WTC11 (cell line): ENCODE data around the gene ANKZF1. TPM values are rescaled to one million over a fixed set of nuclear protein-coding genes. Genes with fewer than 3 reads are reported as not detected.

Experiments used
- ATAC-seq: fragments of 200-7000 bp; cut with Tn5 transposase; 2 replicates; pipeline ENCODE4 v1.10.0; 2021; ENCODE audit warnings: mild to moderate bottlenecking, moderate library complexity
- CTCF ChIA-PET: fragments of 300-600 bp; sonication (Branson Sonifier 250); formaldehyde crosslinking; loops from one replicate; lab custom pipeline; 2021; ENCODE audit warnings: antibody characterized with exemption; lab: Charles Lee
- POLR2A ChIA-PET: fragments of 350-600 bp; sonication (Branson Sonifier 250); formaldehyde crosslinking; loops from one replicate; lab custom pipeline; 2021; ENCODE audit warnings: antibody characterized with exemption; lab: Charles Lee
- DNase-seq: peaks from one replicate; pipeline ENCODE4 v3.0.0; 2021; ENCODE audit warnings: low spot score
- H3K27ac Mint-ChIP-seq: 2 replicates; pipeline ENCODE4 v1.8.0; 2021; ENCODE audit warnings: mixed read lengths
- H3K27me3 Mint-ChIP-seq: 2 replicates; pipeline ENCODE4 v1.8.0; 2021; ENCODE audit warnings: low read depth, mild to moderate bottlenecking, moderate library complexity, mixed read lengths
- H3K36me3 Mint-ChIP-seq: 2 replicates; pipeline ENCODE4 v1.8.0; 2021; ENCODE audit warnings: mixed read lengths
- H3K4me1 Mint-ChIP-seq: 2 replicates; pipeline ENCODE4 v1.8.0; 2022; ENCODE audit warnings: mixed read lengths
- H3K4me3 Mint-ChIP-seq: 2 replicates; pipeline ENCODE4 v1.8.0; 2021; ENCODE audit warnings: mild to moderate bottlenecking, moderate library complexity, mixed read lengths
- H3K9me3 Mint-ChIP-seq: 2 replicates; pipeline ENCODE4 v1.8.0; 2021; ENCODE audit warnings: mixed read lengths
- ATF1 ChIP-seq: sonication (generic); formaldehyde crosslinking; IDR thresholded peaks from 2 replicates; pipeline ENCODE4 v1.8.1; 2023; ENCODE audit warnings: mild to moderate bottlenecking, moderate library complexity, missing genetic modification reagents
- CREB1 ChIP-seq: sonication (generic); formaldehyde crosslinking; IDR thresholded peaks from 2 replicates; pipeline ENCODE4 v1.8.0; 2023; ENCODE audit warnings: mild to moderate bottlenecking, missing genetic modification reagents
- ELF4 ChIP-seq: sonication (generic); formaldehyde crosslinking; IDR thresholded peaks from 2 replicates; pipeline ENCODE4 v1.8.1; 2022; ENCODE audit warnings: low read depth, mild to moderate bottlenecking, moderate library complexity, missing genetic modification reagents
- ETV6 ChIP-seq: sonication (generic); formaldehyde crosslinking; IDR thresholded peaks from 2 replicates; pipeline ENCODE4 v1.8.1; 2022; ENCODE audit warnings: mild to moderate bottlenecking, missing genetic modification reagents
- GABPB1 ChIP-seq: sonication (generic); formaldehyde crosslinking; IDR thresholded peaks from 2 replicates; pipeline ENCODE4 v1.8.1; 2023; ENCODE audit warnings: mild to moderate bottlenecking, missing genetic modification reagents
- KAT7 ChIP-seq: sonication (generic); formaldehyde crosslinking; IDR thresholded peaks from 2 replicates; pipeline ENCODE4 v1.8.1; 2023; ENCODE audit warnings: missing genetic modification reagents, mild to moderate bottlenecking, borderline replicate concordance
- NFATC4 ChIP-seq: fragments of 250-450 bp; sonication (Bioruptor Pico); IDR thresholded peaks from 2 replicates; pipeline ENCODE4 v1.9.0; 2021; ENCODE audit warnings: mild to moderate bottlenecking
- NFE2L1 ChIP-seq: sonication (generic); formaldehyde crosslinking; IDR thresholded peaks from 2 replicates; pipeline ENCODE4 v1.8.1; 2023; ENCODE audit warnings: missing genetic modification reagents
- NFYB ChIP-seq: sonication (generic); formaldehyde crosslinking; conservative IDR thresholded peaks from 2 replicates; pipeline ENCODE4 v1.8.0; 2022; ENCODE audit warnings: low read depth, missing genetic modification reagents
- NR1H2 ChIP-seq: sonication (generic); formaldehyde crosslinking; IDR thresholded peaks from 2 replicates; pipeline ENCODE4 v1.9.0; 2021; ENCODE audit warnings: mild to moderate bottlenecking, moderate library complexity, missing genetic modification reagents
- NR2C2 ChIP-seq: sonication (generic); formaldehyde crosslinking; IDR thresholded peaks from 2 replicates; pipeline ENCODE4 v1.8.0; 2022; ENCODE audit warnings: mild to moderate bottlenecking, missing genetic modification reagents
- RORB ChIP-seq: fragments of 250-450 bp; sonication (Bioruptor Pico); IDR thresholded peaks from 2 replicates; pipeline ENCODE4 v1.9.0; 2021; ENCODE audit warnings: mild to moderate bottlenecking
- SMAD3 ChIP-seq: sonication (generic); formaldehyde crosslinking; IDR thresholded peaks from 2 replicates; pipeline ENCODE4 v1.8.0; 2022; ENCODE audit warnings: missing genetic modification reagents, mild to moderate bottlenecking, borderline replicate concordance
- ZBTB21 ChIP-seq: sonication (generic); formaldehyde crosslinking; IDR thresholded peaks from 2 replicates; pipeline ENCODE4 v1.8.1; 2023; ENCODE audit warnings: mild to moderate bottlenecking, missing genetic modification reagents, borderline replicate concordance
- ZNF219 ChIP-seq: sonication (generic); formaldehyde crosslinking; IDR thresholded peaks from 2 replicates; pipeline ENCODE4 v1.8.0; 2023; ENCODE audit warnings: missing genetic modification reagents, mild to moderate bottlenecking, borderline replicate concordance
- ZNF232 ChIP-seq: sonication (generic); formaldehyde crosslinking; IDR thresholded peaks from 2 replicates; pipeline ENCODE4 v1.8.0; 2022; ENCODE audit warnings: mild to moderate bottlenecking, missing genetic modification reagents
- ZNF317 ChIP-seq: sonication (generic); formaldehyde crosslinking; IDR thresholded peaks from 2 replicates; pipeline ENCODE4 v1.8.1; 2023; ENCODE audit warnings: low read depth, mild to moderate bottlenecking, moderate library complexity, missing genetic modification reagents, borderline replicate concordance
- ZNF416 ChIP-seq: fragments of 250-450 bp; sonication (Bioruptor Pico); IDR thresholded peaks from 2 replicates; pipeline ENCODE4 v1.9.0; 2021; ENCODE audit warnings: mild to moderate bottlenecking, inconsistent platforms
- total RNA-seq: library from RNA; stranded (reverse); gene quantifications from 3 replicates; pipeline ENCODE4 v1.2.3, GENCODE V29; 2021
- TF ChIP-seq, protein P1 (sequence below): sonication (generic); formaldehyde crosslinking; IDR thresholded peaks from 2 replicates; pipeline ENCODE4 v1.8.1; 2022; ENCODE audit warnings: low read depth, missing genetic modification reagents, borderline replicate concordance
- TF ChIP-seq, protein P2 (sequence below): sonication (generic); formaldehyde crosslinking; IDR thresholded peaks from 2 replicates; pipeline ENCODE4 v1.8.1; 2023; ENCODE audit warnings: mild to moderate bottlenecking, missing genetic modification reagents
- TF ChIP-seq, protein P3 (sequence below): sonication (generic); formaldehyde crosslinking; conservative IDR thresholded peaks from 2 replicates; pipeline ENCODE4 v1.8.1; 2022; ENCODE audit warnings: mild to moderate bottlenecking, missing genetic modification reagents
- TF ChIP-seq, protein P4 (sequence below): sonication (generic); formaldehyde crosslinking; IDR thresholded peaks from 2 replicates; pipeline ENCODE4 v1.8.1; 2023; ENCODE audit warnings: mild to moderate bottlenecking, missing genetic modification reagents, moderate library complexity
- TF ChIP-seq, protein P5 (sequence below): sonication (generic); formaldehyde crosslinking; IDR thresholded peaks from 2 replicates; pipeline ENCODE4 v1.8.0; 2023; ENCODE audit warnings: missing genetic modification reagents
- TF ChIP-seq, protein P6 (sequence below): sonication (generic); formaldehyde crosslinking; IDR thresholded peaks from 2 replicates; pipeline ENCODE4 v1.8.0; 2023; ENCODE audit warnings: mild to moderate bottlenecking, missing genetic modification reagents

Gene ANKZF1
- total RNA-seq, 1 experiment from 2014 or later, result 70.4 TPM

DNA sequence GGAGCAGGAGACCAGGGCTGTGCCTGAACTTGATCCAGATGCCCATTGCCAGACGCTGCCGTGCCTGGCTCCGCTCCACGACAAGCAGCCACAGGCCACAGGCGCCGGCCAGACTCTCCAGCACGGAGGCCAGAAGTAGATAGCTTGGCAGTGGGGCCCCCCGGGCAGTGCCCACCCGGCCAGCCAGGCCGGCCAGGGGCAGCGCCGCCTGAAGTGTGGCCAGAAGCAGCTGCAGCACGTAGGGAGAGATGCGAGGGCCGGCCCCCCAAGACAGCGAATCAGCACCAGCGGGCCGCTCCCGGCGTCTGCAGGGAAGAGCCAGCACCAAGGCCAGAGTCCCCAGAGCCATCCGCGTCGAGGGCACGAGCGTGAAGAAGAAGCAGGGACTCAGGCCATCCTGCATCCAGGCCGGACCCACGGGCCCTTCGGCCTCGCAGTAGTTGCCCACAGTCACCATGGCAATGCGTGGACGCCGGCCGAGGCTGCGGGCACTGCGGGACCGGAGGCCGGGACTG, 11.3 kb upstream of the ANKZF1 start (continued):
- TF ChIP-seq ELF4 (0 out of 2 replicates have a peak, but pooled peaks have one; percentile 2), ZNF317 (0 out of 2 replicates have a peak, but pooled peaks have one; percentile 9), NFATC4 (CRISPR knock-in tag) (no peak), SMAD3 (CRISPR knock-in tag) (no peak)
- TF ChIP-seq, protein P1, sequence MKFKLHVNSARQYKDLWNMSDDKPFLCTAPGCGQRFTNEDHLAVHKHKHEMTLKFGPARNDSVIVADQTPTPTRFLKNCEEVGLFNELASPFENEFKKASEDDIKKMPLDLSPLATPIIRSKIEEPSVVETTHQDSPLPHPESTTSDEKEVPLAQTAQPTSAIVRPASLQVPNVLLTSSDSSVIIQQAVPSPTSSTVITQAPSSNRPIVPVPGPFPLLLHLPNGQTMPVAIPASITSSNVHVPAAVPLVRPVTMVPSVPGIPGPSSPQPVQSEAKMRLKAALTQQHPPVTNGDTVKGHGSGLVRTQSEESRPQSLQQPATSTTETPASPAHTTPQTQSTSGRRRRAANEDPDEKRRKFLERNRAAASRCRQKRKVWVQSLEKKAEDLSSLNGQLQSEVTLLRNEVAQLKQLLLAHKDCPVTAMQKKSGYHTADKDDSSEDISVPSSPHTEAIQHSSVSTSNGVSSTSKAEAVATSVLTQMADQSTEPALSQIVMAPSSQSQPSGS, result peak; percentile 41; the same call in 1 of the 2 replicates
- TF ChIP-seq, protein P2, sequence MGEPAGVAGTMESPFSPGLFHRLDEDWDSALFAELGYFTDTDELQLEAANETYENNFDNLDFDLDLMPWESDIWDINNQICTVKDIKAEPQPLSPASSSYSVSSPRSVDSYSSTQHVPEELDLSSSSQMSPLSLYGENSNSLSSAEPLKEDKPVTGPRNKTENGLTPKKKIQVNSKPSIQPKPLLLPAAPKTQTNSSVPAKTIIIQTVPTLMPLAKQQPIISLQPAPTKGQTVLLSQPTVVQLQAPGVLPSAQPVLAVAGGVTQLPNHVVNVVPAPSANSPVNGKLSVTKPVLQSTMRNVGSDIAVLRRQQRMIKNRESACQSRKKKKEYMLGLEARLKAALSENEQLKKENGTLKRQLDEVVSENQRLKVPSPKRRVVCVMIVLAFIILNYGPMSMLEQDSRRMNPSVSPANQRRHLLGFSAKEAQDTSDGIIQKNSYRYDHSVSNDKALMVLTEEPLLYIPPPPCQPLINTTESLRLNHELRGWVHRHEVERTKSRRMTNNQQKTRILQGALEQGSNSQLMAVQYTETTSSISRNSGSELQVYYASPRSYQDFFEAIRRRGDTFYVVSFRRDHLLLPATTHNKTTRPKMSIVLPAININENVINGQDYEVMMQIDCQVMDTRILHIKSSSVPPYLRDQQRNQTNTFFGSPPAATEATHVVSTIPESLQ, result no peak

DNA sequence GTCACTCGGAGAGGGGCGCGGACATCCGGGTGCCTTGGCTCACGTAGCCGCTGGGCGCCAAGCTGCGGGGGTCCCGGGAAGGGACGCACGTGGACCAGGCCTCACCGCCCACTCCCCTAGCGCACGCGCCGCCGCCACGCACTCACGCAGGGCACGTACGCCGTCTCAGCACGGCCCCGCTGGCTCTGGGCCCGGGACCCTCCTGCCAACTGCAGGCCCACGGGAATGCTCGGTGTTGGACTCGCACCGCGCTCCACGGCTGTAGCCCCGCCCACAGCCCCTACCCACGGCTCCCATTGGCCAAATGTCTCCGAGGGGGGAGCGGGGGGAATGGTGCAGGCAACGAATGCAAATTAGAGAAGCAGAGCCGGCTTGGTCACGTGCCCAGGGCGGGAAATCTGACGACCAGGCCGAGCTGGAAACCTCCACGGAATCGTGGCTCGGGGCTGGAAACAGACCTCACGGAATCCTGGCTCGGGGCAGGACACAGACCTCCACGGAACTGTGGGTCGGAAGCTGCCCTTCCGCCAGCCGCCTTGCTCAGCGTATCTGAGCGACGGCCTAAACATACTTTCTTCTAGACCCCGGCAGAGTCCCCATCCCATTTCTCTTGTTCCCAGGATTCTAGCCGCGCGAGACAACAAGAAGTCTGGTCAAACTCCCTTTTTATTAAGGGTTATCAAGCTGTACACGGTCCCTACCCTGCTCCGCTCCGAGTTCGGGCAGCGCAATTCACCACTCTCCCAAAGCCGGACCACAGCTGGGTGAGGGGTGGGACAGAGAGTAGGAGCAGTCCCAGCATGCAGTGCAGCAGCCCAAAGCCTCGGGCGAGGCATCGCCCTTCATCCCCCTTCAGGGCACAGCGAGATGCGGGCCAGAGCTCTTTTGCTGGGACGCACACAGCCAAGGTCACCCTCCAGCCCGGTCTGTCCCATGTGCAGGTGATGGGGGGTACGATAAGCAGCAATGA, 10.6 kb upstream of the ANKZF1 start, which contains the start of gene ABCB6:
TSS of gene ABCB6 (minus strand) at position 227 of the 970 bp plus-strand sequence. CDS start 285 bp downstream, outside the sequence.
- H3K36me3 Mint-ChIP-seq, result peaks cover 38% of the 10 kb centered on the region
- H3K27ac Mint-ChIP-seq, result peak within 1 kb of the TSS; percentile 79
- peak within 1 kb of the TSS; percentile 85 for H3K4me3 Mint-ChIP-seq
- peak; percentile 74 for ATAC-seq
- no peaks in the 10 kb centered on the region for H3K9me3 Mint-ChIP-seq
- peaks cover 25% of the 10 kb centered on the region for H3K4me1 Mint-ChIP-seq
- no peaks in the 10 kb centered on the region for H3K27me3 Mint-ChIP-seq
- DNase-seq, result peak; percentile 92
- POLR2A ChIA-PET, result interaction anchor here (1.0 to 3.0 kb wide), 8 partner anchors 11 to 265 kb away, joined by 4 to 21 read pairs (median 10); partner anchors contain the start of genes ANKZF1, ATG9A, DNAJB2 and DNPEP
- CTCF ChIA-PET, result interaction anchor here (0.7 to 2.8 kb wide), 11 partner anchors 10 to 310 kb away, joined by 3 to 24 read pairs (median 4); partner anchors contain the start of genes ANKZF1, ATG9A, DNPEP and TUBA4B
- TF ChIP-seq RORB (CRISPR knock-in tag) (no peak), ZNF416 (CRISPR knock-in tag) (0 out of 2 replicates have a peak, but pooled peaks have one; percentile 29), NR2C2 (CRISPR knock-in tag) (no peak), CREB1 (no peak), NFYB (CRISPR knock-in tag) (peak; percentile 62), NFE2L1 (CRISPR knock-in tag) (peak; percentile 78), ZNF232 (no peak; the same call in 1 of the 2 replicates), ATF1 (CRISPR knock-in tag) (no peak), NR1H2 (CRISPR knock-in tag) (no peak), GABPB1 (CRISPR knock-in tag) (peak; percentile 84), ETV6 (CRISPR knock-in tag) (peak; percentile 59), ZBTB21 (CRISPR knock-in tag) (peak; percentile 78; the same call in 1 of the 2 replicates), KAT7 (CRISPR knock-in tag) (no peak), ZNF219 (CRISPR knock-in tag) (0 out of 2 replicates have a peak, but pooled peaks have one; percentile 84)
- TF ChIP-seq, protein P3, sequence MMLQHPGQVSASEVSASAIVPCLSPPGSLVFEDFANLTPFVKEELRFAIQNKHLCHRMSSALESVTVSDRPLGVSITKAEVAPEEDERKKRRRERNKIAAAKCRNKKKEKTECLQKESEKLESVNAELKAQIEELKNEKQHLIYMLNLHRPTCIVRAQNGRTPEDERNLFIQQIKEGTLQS (CRISPR knock-in tag), result no peak
- TF ChIP-seq, protein P4, sequence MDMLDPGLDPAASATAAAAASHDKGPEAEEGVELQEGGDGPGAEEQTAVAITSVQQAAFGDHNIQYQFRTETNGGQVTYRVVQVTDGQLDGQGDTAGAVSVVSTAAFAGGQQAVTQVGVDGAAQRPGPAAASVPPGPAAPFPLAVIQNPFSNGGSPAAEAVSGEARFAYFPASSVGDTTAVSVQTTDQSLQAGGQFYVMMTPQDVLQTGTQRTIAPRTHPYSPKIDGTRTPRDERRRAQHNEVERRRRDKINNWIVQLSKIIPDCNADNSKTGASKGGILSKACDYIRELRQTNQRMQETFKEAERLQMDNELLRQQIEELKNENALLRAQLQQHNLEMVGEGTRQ, result peak; percentile 98
- TF ChIP-seq, protein P5, sequence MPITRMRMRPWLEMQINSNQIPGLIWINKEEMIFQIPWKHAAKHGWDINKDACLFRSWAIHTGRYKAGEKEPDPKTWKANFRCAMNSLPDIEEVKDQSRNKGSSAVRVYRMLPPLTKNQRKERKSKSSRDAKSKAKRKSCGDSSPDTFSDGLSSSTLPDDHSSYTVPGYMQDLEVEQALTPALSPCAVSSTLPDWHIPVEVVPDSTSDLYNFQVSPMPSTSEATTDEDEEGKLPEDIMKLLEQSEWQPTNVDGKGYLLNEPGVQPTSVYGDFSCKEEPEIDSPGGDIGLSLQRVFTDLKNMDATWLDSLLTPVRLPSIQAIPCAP (CRISPR knock-in tag), result 0 out of 2 replicates have a peak, but pooled peaks have one; percentile 6
- TF ChIP-seq, protein P6, sequence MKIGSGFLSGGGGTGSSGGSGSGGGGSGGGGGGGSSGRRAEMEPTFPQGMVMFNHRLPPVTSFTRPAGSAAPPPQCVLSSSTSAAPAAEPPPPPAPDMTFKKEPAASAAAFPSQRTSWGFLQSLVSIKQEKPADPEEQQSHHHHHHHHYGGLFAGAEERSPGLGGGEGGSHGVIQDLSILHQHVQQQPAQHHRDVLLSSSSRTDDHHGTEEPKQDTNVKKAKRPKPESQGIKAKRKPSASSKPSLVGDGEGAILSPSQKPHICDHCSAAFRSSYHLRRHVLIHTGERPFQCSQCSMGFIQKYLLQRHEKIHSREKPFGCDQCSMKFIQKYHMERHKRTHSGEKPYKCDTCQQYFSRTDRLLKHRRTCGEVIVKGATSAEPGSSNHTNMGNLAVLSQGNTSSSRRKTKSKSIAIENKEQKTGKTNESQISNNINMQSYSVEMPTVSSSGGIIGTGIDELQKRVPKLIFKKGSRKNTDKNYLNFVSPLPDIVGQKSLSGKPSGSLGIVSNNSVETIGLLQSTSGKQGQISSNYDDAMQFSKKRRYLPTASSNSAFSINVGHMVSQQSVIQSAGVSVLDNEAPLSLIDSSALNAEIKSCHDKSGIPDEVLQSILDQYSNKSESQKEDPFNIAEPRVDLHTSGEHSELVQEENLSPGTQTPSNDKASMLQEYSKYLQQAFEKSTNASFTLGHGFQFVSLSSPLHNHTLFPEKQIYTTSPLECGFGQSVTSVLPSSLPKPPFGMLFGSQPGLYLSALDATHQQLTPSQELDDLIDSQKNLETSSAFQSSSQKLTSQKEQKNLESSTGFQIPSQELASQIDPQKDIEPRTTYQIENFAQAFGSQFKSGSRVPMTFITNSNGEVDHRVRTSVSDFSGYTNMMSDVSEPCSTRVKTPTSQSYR (CRISPR knock-in tag), result peak; percentile 24; the same call in 1 of the 2 replicates
